PC-3 (cell line): ENCODE data around the gene S100A8. TPM values are rescaled to one million over a fixed set of nuclear protein-coding genes. Genes with fewer than 3 reads are reported as not detected.

Experiments used
- ATAC-seq: fragments of 200-7000 bp; cut with Tn5 transposase; 2 replicates; pipeline ENCODE4 v1.9.1; 2020; ENCODE audit warnings: mild to moderate bottlenecking, moderate library complexity
- BruUV-seq: library from RNA; stranded (reverse); fragments of 400-500 nt; replicated peaks from 2 replicates; lab custom pipeline; 2021; lab: Mats Ljungman, UMichigan
- CTCF ChIA-PET: fragments of 300-600 bp; sonication (Branson Sonifier 250); formaldehyde crosslinking; loops from one replicate; lab custom pipeline; 2022; ENCODE audit warnings: antibody characterized with exemption; lab: Charles Lee
- POLR2A ChIA-PET: fragments of 300-600 bp; sonication (Branson Sonifier 250); formaldehyde crosslinking; loops from one replicate; lab custom pipeline; 2022; ENCODE audit warnings: antibody characterized with exemption; ENCODE audit not compliant: unreplicated experiment; lab: Charles Lee
- DNase-seq: peaks from one replicate; pipeline ENCODE4 v3.0.0-alpha.2; 2015
- H2AFZ ChIP-seq: fragments of 300-600 bp; sonication (generic); 2 replicates; pipeline ENCODE4 v1.6.0; 2016; ENCODE audit warnings: antibody characterized with exemption, low read length
- H3F3A ChIP-seq: fragments of 300-600 bp; sonication (generic); one replicate; pipeline ENCODE4 v1.6.0; 2017; ENCODE audit warnings: antibody characterized with exemption, low read length, control low read depth, mild to moderate bottlenecking; ENCODE audit not compliant: unreplicated experiment
- H3K27ac ChIP-seq: fragments of 300-600 bp; sonication (generic); 2 replicates; pipeline ENCODE4 v1.5.1; 2016; ENCODE audit warnings: mild to moderate bottlenecking, low read length
- H3K27me3 ChIP-seq: fragments of 300-600 bp; sonication (generic); 2 replicates; pipeline ENCODE4 v1.6.1; 2016; ENCODE audit warnings: low read length, mixed read lengths
- H3K36me3 ChIP-seq: fragments of 300-600 bp; sonication (generic); 2 replicates; pipeline ENCODE4 v1.6.1; 2016; ENCODE audit warnings: low read depth, mixed run types, low read length, mixed read lengths
- H3K4me1 ChIP-seq: fragments of 300-600 bp; sonication (generic); 2 replicates; pipeline ENCODE4 v1.5.1; 2016; ENCODE audit warnings: low read length; ENCODE audit not compliant: insufficient read depth
- H3K4me2 ChIP-seq: fragments of 300-600 bp; sonication (generic); 2 replicates; pipeline ENCODE4 v1.6.0; 2016; ENCODE audit warnings: low read length
- H3K4me3 ChIP-seq: fragments of 300-600 bp; sonication (generic); 2 replicates; pipeline ENCODE4 v1.5.1; 2016; ENCODE audit warnings: mild to moderate bottlenecking, low read length, mixed read lengths
- H3K79me2 ChIP-seq: fragments of 300-600 bp; sonication (generic); 2 replicates; pipeline ENCODE4 v1.6.1; 2017; ENCODE audit warnings: low read length, mixed read lengths
- H3K9ac ChIP-seq: fragments of 300-600 bp; sonication (generic); 2 replicates; pipeline ENCODE4 v1.6.0; 2016; ENCODE audit warnings: mild to moderate bottlenecking, low read length
- H3K9me2 ChIP-seq: fragments of 300-600 bp; sonication (generic); replicated peaks from 2 replicates; pipeline ENCODE4 v1.6.1; 2016; ENCODE audit warnings: mixed run types, low read length, mixed read lengths
- H3K9me3 ChIP-seq: fragments of 300-600 bp; sonication (generic); 2 replicates; pipeline ENCODE4 v1.6.1; 2016; ENCODE audit warnings: low read length, mixed read lengths
- H4K20me1 ChIP-seq: fragments of 300-600 bp; sonication (generic); 2 replicates; pipeline ENCODE4 v1.6.1; 2016; ENCODE audit warnings: low read length, mixed read lengths
- EZH2 ChIP-seq: fragments of 300-600 bp; sonication (generic); IDR thresholded peaks from one replicate; pipeline ENCODE4 v1.6.1; 2017; ENCODE audit warnings: antibody characterized with exemption, mild to moderate bottlenecking, low read length; ENCODE audit not compliant: unreplicated experiment
- EZH2phosphoT487 ChIP-seq: fragments of 300-600 bp; sonication (generic); IDR thresholded peaks from 2 replicates; pipeline ENCODE4 v1.6.1; 2018; ENCODE audit warnings: mild to moderate bottlenecking, antibody characterized with exemption, low read length, borderline replicate concordance
- intact Hi-C: fragments of 100-400 bp; cut with micrococcal nuclease; formaldehyde crosslinking; loops from 2 replicates; pipeline ENCODE4 v1.9.0; 2023
- total RNA-seq: library from RNA; depleted of rRNA; stranded (reverse); fragments of >200 nt; gene quantifications from 2 replicates; pipeline ENCODE4 v1.2.3, GENCODE V29; 2014
- TF ChIP-seq, protein P1 (sequence below): fragments of 300-600 bp; sonication (generic); conservative IDR thresholded peaks from 2 replicates; pipeline ENCODE4 v1.5.1; 2017; ENCODE audit warnings: antibody characterized with exemption, low read depth, mild to moderate bottlenecking, low read length

S100A8 gene
- total RNA-seq, 1 experiment from 2014 or later, result 0.29 TPM

GRCh38 chr1:153379591-153379990 is 11.3 kb downstream of the S100A8 start:
- POLR2A ChIA-PET, result no interaction called here
- peaks cover 15% of the 10 kb centered on the region for H3K4me1 ChIP-seq
- no peak overlapping the region for H3K27ac ChIP-seq
- ATAC-seq (no peak), DNase-seq (no peak)
- H3K79me2 ChIP-seq, result no peaks in the 10 kb centered on the region
- peaks cover 11% of the 10 kb centered on the region; the same call in 1 of the 2 replicates for H3K9me3 ChIP-seq
- H3K4me2 ChIP-seq, result no peak overlapping the region
- H3K36me3 ChIP-seq, result no peaks in the 10 kb centered on the region
- BruUV-seq, result no TSS peak
- H3K27me3 ChIP-seq, result peaks cover 16% of the 10 kb centered on the region; the same call in 1 of the 2 replicates
- no peak overlapping the region for H3K9ac ChIP-seq
- H3K9me2 ChIP-seq, result no peaks in the 10 kb centered on the region
- H4K20me1 ChIP-seq, result no peaks in the 10 kb centered on the region
- TF ChIP-seq, protein P1, sequence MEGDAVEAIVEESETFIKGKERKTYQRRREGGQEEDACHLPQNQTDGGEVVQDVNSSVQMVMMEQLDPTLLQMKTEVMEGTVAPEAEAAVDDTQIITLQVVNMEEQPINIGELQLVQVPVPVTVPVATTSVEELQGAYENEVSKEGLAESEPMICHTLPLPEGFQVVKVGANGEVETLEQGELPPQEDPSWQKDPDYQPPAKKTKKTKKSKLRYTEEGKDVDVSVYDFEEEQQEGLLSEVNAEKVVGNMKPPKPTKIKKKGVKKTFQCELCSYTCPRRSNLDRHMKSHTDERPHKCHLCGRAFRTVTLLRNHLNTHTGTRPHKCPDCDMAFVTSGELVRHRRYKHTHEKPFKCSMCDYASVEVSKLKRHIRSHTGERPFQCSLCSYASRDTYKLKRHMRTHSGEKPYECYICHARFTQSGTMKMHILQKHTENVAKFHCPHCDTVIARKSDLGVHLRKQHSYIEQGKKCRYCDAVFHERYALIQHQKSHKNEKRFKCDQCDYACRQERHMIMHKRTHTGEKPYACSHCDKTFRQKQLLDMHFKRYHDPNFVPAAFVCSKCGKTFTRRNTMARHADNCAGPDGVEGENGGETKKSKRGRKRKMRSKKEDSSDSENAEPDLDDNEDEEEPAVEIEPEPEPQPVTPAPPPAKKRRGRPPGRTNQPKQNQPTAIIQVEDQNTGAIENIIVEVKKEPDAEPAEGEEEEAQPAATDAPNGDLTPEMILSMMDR, result no peak
- TF ChIP-seq EZH2, result no peak
- TF ChIP-seq EZH2phosphoT487, result no peak
- H2AFZ ChIP-seq, result no peak overlapping the region
- intact Hi-C loops, result no loop called here
- CTCF ChIA-PET, result no interaction called here
- H3F3A ChIP-seq, result no peaks in the 10 kb centered on the region
- H3K4me3 ChIP-seq, result no peak overlapping the region

DNA sequence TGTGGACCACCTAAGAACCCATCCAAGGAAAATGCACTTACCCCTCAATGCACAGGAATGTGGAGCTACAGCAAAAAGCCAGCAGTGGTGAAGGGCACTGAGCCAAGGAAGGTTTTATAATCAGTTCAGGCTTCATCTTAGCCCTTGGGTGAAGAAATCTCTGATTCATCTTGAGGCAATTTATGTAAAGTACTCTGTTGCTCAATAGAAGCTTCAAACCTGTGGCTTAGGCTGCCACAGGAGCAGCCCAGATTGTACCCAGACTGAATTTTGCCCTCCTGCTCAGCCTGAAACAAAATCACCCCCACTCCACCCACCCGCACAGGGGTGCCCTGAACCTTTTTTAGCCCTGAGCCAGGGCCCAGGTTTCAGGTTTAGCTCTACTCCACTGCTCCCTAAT is 15.4 kb downstream of the S100A8 start, which contains the start of gene S100A12:
TSS of gene S100A12 (minus strand) at position 111 of the 400 bp plus-strand sequence. CDS start 1,029 bp downstream, outside the sequence.
- Histone ChIP-seq H3K4me1 (peaks cover 30% of the 10 kb centered on the region), H3K4me3 (peak within 1 kb of the TSS; percentile 12; the same call in 1 of the 2 replicates), H3K27me3 (peaks cover 8% of the 10 kb centered on the region; the same call in 1 of the 2 replicates), H2AFZ (no peak within 1 kb of the TSS), H3K27ac (peak within 1 kb of the TSS; percentile 46), H3K9me3 (no peaks in the 10 kb centered on the region), H3K36me3 (no peaks in the 10 kb centered on the region), H4K20me1 (no peaks in the 10 kb centered on the region), H3K9me2 (no peaks in the 10 kb centered on the region), H3K79me2 (no peaks in the 10 kb centered on the region), H3K4me2 (peak within 1 kb of the TSS; percentile 65), H3F3A (no peaks in the 10 kb centered on the region), H3K9ac (no peak within 1 kb of the TSS)
- TF ChIP-seq, protein P1, result no peak
- TF ChIP-seq EZH2, result no peak
- no peak for TF ChIP-seq EZH2phosphoT487
- POLR2A ChIA-PET, result no interaction called here
- DNase-seq, result peak; percentile 98
- intact Hi-C loops, result no loop called here
- peak; percentile 31; the same call in 1 of the 2 replicates for ATAC-seq
- BruUV-seq, result no TSS peak
- CTCF ChIA-PET, result no interaction called here

- ChIA-PET POLR2A (no interaction called here), CTCF (no interaction called here)
- no peaks in the 10 kb centered on the region for H3K36me3 ChIP-seq
- TF ChIP-seq, protein P1, result no peak
- no peak for TF ChIP-seq EZH2phosphoT487
- TF ChIP-seq EZH2, result no peak
- BruUV-seq, result no TSS peak
- H3K4me3 ChIP-seq, result no peak overlapping the region
- H3K27ac ChIP-seq, result no peak overlapping the region
- DNase-seq (no peak), ATAC-seq (no peak)
- no peaks in the 10 kb centered on the region for H3K79me2 ChIP-seq
- H3K27me3 ChIP-seq, result peaks cover 2% of the 10 kb centered on the region; the same call in 1 of the 2 replicates
- no peak overlapping the region for H2AFZ ChIP-seq
- peaks cover 36% of the 10 kb centered on the region for H3K4me1 ChIP-seq
- no peaks in the 10 kb centered on the region for H4K20me1 ChIP-seq
- intact Hi-C loops, result no loop called here
- no peak overlapping the region for H3K9ac ChIP-seq
- no peaks in the 10 kb centered on the region for H3F3A ChIP-seq
- no peaks in the 10 kb centered on the region for H3K9me3 ChIP-seq
- no peak overlapping the region for H3K4me2 ChIP-seq
- no peaks in the 10 kb centered on the region for H3K9me2 ChIP-seq
These were observed 16.8 kb downstream of the S100A8 start for GRCh38 chr1:153374071-153374470.
